ENCODE results near the gene NECTIN1.

Gene NECTIN1

DNA sequence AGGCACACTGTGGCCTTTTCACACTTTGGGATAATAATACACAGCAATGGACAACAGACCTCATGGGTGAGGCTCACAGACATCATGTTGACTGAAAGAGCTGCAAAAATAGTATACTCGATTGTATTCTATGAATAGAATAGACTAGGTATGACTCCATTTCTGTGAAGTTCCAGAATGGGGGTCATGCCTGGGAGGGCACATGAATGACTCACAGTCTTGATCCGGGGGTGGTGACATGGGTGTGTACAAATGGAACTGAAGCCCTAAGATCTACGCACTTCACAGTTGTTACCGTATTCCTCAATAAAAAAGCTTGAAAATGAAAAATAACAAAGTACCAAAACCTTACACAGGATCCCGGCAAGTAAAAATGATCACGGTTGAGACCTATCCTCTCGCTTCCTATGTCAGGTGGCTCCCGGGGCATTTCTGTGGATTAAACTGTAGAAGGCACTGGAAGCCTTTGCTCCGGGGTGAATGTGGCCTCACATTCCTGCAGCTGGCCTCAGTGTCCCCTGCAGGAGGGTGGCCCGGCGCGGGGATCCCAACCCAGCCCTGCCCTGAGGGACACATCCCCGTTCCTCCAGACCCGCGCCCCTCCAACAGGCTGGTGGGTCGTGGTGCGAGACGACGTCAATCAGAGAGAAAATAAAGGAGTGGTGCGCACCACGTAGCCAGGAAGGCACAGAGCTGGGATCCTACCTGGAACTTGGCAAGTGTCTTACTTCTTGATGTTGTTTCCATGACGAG is 75.9 kb downstream of the NECTIN1 start:
- Histone ChIP-seq H3K27me3 (ENCODE audit: insufficient read depth, poor library complexity, severe bottlenecking) (peaks cover 3% of the 10 kb centered on the region), H3K27ac (replicated peaks) (no peak overlapping the region), H3K4me3 (replicated peaks; ENCODE audit: insufficient read depth, low read length) (no peak overlapping the region)
- TF ChIP-seq POLR2AphosphoS5 (IDR thresholded peaks at IDR 0.05; ENCODE audit: low read depth) (no peak), GABPA (IDR thresholded peaks at IDR 0.05; ENCODE audit: low read depth) (no peak), SPI1 (IDR thresholded peaks at IDR 0.05; ENCODE audit: borderline replicate concordance, low read depth) (no peak)
- TF ChIP-seq, protein P1, sequence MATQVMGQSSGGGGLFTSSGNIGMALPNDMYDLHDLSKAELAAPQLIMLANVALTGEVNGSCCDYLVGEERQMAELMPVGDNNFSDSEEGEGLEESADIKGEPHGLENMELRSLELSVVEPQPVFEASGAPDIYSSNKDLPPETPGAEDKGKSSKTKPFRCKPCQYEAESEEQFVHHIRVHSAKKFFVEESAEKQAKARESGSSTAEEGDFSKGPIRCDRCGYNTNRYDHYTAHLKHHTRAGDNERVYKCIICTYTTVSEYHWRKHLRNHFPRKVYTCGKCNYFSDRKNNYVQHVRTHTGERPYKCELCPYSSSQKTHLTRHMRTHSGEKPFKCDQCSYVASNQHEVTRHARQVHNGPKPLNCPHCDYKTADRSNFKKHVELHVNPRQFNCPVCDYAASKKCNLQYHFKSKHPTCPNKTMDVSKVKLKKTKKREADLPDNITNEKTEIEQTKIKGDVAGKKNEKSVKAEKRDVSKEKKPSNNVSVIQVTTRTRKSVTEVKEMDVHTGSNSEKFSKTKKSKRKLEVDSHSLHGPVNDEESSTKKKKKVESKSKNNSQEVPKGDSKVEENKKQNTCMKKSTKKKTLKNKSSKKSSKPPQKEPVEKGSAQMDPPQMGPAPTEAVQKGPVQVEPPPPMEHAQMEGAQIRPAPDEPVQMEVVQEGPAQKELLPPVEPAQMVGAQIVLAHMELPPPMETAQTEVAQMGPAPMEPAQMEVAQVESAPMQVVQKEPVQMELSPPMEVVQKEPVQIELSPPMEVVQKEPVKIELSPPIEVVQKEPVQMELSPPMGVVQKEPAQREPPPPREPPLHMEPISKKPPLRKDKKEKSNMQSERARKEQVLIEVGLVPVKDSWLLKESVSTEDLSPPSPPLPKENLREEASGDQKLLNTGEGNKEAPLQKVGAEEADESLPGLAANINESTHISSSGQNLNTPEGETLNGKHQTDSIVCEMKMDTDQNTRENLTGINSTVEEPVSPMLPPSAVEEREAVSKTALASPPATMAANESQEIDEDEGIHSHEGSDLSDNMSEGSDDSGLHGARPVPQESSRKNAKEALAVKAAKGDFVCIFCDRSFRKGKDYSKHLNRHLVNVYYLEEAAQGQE (IDR thresholded peaks at IDR 0.05; ENCODE audit: insufficient replicate concordance, low read depth), result no peak
- TF ChIP-seq, protein P2, sequence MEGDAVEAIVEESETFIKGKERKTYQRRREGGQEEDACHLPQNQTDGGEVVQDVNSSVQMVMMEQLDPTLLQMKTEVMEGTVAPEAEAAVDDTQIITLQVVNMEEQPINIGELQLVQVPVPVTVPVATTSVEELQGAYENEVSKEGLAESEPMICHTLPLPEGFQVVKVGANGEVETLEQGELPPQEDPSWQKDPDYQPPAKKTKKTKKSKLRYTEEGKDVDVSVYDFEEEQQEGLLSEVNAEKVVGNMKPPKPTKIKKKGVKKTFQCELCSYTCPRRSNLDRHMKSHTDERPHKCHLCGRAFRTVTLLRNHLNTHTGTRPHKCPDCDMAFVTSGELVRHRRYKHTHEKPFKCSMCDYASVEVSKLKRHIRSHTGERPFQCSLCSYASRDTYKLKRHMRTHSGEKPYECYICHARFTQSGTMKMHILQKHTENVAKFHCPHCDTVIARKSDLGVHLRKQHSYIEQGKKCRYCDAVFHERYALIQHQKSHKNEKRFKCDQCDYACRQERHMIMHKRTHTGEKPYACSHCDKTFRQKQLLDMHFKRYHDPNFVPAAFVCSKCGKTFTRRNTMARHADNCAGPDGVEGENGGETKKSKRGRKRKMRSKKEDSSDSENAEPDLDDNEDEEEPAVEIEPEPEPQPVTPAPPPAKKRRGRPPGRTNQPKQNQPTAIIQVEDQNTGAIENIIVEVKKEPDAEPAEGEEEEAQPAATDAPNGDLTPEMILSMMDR (IDR thresholded peaks at IDR 0.05; ENCODE audit: insufficient read depth, low read length), result no peak
- DNase-seq (ENCODE audit: low read depth in 1 of 2, low spot score in 1 of 2), result no peak

DNA sequence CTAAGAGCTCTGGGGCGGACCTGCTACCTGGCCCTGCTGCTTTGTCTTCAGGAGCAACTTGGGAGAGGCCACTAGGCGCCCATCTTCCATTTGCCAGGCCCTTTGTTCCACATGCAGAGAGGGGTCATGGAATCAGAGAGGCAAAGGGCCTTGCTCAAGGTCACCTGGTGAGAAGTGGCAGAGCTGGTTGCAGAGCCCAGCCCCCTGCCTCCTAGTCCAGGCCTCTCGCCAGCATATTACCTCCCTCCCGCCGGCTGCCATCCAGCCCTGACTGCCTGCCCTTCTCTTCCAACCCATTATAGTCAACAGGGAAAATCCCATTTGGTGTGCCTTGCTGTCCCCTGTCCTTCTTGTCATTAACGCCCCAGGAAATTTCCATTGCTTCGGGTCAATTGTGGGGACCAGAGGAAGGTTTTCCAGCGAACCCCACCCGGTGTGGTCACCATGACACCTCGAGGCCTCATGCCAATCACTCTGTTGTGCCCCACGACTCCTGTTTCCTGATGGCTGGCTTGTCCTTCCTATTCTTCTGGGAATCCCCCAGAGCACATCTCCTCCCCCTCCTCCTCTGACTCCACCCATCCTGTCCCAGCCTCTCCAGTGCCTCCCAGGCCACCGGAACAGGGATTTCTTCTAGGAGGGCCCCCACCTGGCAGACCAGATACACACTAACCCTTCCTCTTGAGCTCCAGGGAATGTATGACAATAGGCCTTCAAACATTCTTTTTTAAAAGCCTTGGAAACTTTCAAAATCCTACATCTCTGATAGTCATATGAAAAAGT is 77.0 kb downstream of the NECTIN1 start:
- no peak overlapping the region for H3K27ac ChIP-seq (replicated peaks)
- H3K4me3 ChIP-seq (replicated peaks; ENCODE audit: insufficient read depth, low read length), result no peak overlapping the region
- peaks cover 3% of the 10 kb centered on the region for H3K27me3 ChIP-seq (ENCODE audit: insufficient read depth, poor library complexity, severe bottlenecking)
- DNase-seq (ENCODE audit: low read depth in 1 of 2, low spot score in 1 of 2), result no peak
- no peak for TF ChIP-seq GABPA (IDR thresholded peaks at IDR 0.05; ENCODE audit: low read depth)
- TF ChIP-seq, protein P1 (IDR thresholded peaks at IDR 0.05; ENCODE audit: insufficient replicate concordance, low read depth), result no peak

DNA sequence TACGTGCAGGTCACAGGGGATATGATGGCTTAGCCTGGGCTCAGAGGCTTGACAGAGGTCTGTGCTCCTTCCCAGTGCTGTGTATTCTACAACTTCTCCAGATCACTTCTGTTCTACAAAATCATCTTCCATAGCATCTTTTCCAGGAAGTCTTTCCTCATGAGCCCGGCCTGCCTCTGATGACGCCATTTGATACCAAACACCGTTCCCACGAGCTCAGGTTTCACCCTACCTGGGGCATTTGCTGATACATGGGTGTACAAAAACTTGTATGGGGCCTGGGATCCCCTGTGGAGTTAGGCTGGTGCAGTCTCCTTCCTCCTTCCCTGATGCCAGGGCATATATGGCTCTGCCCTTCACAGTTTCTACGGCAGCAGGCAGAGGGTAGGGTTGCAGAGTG is 78.7 kb downstream of the NECTIN1 start:
- TF ChIP-seq GABPA (IDR thresholded peaks at IDR 0.05; ENCODE audit: low read depth) (no peak), POLR2AphosphoS5 (IDR thresholded peaks at IDR 0.05; ENCODE audit: low read depth) (no peak), SPI1 (IDR thresholded peaks at IDR 0.05; ENCODE audit: borderline replicate concordance, low read depth) (no peak)
- TF ChIP-seq, protein P2 (IDR thresholded peaks at IDR 0.05; ENCODE audit: insufficient read depth, low read length), result no peak
- TF ChIP-seq, protein P1 (IDR thresholded peaks at IDR 0.05; ENCODE audit: insufficient replicate concordance, low read depth), result no peak
- H3K27ac ChIP-seq (replicated peaks), result no peak overlapping the region
- no peak for DNase-seq (ENCODE audit: low read depth in 1 of 2, low spot score in 1 of 2)
- H3K27me3 ChIP-seq (ENCODE audit: insufficient read depth, poor library complexity, severe bottlenecking), result peaks cover 3% of the 10 kb centered on the region
- H3K4me3 ChIP-seq (replicated peaks; ENCODE audit: insufficient read depth, low read length), result no peak overlapping the region
